ENCODE data around the gene FREM1. TPM values are rescaled to one million over a fixed set of nuclear protein-coding genes. Genes with fewer than 3 reads are reported as not detected.

The FREM1 gene
- total and polyA plus RNA-seq, 2 donors (not counting 1 experiment from before 2014, with no cell fraction given), result not detected

DNA sequence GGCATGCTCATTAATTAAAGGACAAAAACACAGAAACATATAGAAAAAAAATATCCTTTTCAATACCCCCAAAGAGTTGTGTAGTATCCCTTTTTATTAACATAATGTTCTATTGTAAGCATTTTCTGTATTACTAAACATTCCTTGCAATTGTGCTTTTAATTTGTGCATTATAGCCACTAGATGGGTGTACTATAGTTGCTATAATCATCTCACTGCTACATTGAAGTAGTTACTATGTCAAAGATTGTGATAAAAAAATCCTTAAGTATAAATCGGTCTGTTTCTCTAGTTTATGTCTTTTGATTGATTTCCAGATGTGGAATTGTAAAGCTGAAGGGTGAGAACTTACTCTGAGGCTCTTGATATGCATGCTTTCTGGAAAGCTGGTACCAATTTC lies 21.4 kb downstream of the FREM1 start:
- CTCF ChIA-PET, result no interaction called here
- Histone ChIP-seq H3K9me3 (ENCODE audit: control extremely low read depth in 1 of 3, control insufficient read depth in 2 of 3, insufficient read depth in 1 of 3, low read length in 2 of 3) (no peaks in the 10 kb centered on the region), H3K4me2 (replicated peaks; ENCODE audit: low read depth, low read length, poor library complexity, severe bottlenecking) (no peak overlapping the region), H3K27ac (ENCODE audit: low read length in 2 of 2) (no peak overlapping the region), H3K9ac (ENCODE audit: low read length) (no peak overlapping the region), H2AFZ (ENCODE audit: insufficient read depth, low read depth, low read length, poor library complexity, severe bottlenecking) (no peak overlapping the region), H3K27me3 (replicated peaks in 1 of 4; ENCODE audit: control extremely low read depth in 1 of 4, control insufficient read depth in 3 of 4, insufficient read depth in 4 of 4, low read length in 3 of 4) (no peaks in the 10 kb centered on the region), H3K4me1 (ENCODE audit: control insufficient read depth in 2 of 2, insufficient read depth in 2 of 2, low read length in 2 of 2) (no peaks in the 10 kb centered on the region), H3K36me3 (replicated peaks in 1 of 2; ENCODE audit: control extremely low read depth in 1 of 2, control insufficient read depth in 1 of 2, extremely low read depth in 1 of 2, insufficient read depth in 2 of 2, low read length in 1 of 2) (no peaks in the 10 kb centered on the region), H4K20me1 (ENCODE audit: control insufficient read depth, insufficient read depth, low read length, poor library complexity, severe bottlenecking) (no peaks in the 10 kb centered on the region), H3K79me2 (ENCODE audit: control insufficient read depth, insufficient read depth, low read length) (no peaks in the 10 kb centered on the region), H3K4me3 (ENCODE audit: control extremely low read depth in 1 of 5, extremely low read depth in 1 of 5, insufficient read depth in 1 of 5, low read depth in 2 of 5, low read length in 4 of 5) (no peak overlapping the region)
- Mint-ChIP-seq H3K27ac (no peak overlapping the region), H3K4me1 (no peaks in the 10 kb centered on the region), H3K9me3 (ENCODE audit: insufficient read depth) (no peaks in the 10 kb centered on the region), H3K27me3 (peaks cover 7% of the 10 kb centered on the region), H3K4me3 (no peak overlapping the region)
- intact Hi-C loops (cut with micrococcal nuclease), result no loop called here
- DNase-seq (no peak), ATAC-seq (ENCODE audit: low read depth) (no peak)
- TF ChIP-seq EZH2 (IDR thresholded peaks at IDR 0.05; ENCODE audit: borderline replicate concordance, insufficient read depth, low read depth, low read length, poor library complexity, severe bottlenecking), result no peak
- TF ChIP-seq, protein P1, sequence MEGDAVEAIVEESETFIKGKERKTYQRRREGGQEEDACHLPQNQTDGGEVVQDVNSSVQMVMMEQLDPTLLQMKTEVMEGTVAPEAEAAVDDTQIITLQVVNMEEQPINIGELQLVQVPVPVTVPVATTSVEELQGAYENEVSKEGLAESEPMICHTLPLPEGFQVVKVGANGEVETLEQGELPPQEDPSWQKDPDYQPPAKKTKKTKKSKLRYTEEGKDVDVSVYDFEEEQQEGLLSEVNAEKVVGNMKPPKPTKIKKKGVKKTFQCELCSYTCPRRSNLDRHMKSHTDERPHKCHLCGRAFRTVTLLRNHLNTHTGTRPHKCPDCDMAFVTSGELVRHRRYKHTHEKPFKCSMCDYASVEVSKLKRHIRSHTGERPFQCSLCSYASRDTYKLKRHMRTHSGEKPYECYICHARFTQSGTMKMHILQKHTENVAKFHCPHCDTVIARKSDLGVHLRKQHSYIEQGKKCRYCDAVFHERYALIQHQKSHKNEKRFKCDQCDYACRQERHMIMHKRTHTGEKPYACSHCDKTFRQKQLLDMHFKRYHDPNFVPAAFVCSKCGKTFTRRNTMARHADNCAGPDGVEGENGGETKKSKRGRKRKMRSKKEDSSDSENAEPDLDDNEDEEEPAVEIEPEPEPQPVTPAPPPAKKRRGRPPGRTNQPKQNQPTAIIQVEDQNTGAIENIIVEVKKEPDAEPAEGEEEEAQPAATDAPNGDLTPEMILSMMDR (IDR thresholded peaks at IDR 0.05), result no peak
- POLR2A ChIA-PET, result no interaction called here
- no CpG with 5 or more reads among the region's 1 CpG for WGBS (ENCODE audit: insufficient coverage)

DNA sequence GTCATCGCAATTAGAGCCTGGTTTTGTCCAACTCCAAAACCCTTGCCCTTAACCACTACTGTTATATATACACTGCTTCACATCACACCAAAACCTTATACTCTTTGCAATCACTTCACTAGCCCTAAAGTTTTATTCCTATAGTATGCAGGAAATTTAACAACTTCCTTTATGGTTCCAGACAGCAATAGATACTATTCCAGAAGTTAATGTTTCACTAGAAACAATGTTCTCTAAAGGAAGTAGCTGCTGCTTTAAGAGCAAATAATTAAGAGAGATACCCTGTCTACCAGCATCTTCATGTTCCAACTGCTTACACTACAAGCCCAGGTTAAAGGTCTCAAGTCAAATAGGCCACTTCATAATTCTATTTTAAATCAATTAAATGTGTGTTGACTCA lies 22.0 kb downstream of the FREM1 start:
- Mint-ChIP-seq H3K9me3 (ENCODE audit: insufficient read depth) (no peaks in the 10 kb centered on the region), H3K27me3 (peaks cover 6% of the 10 kb centered on the region), H3K4me1 (no peaks in the 10 kb centered on the region), H3K27ac (no peak overlapping the region), H3K4me3 (no peak overlapping the region)
- H2AFZ ChIP-seq (ENCODE audit: insufficient read depth, low read depth, low read length, poor library complexity, severe bottlenecking), result no peak overlapping the region
- H3K9ac ChIP-seq (ENCODE audit: low read length), result no peak overlapping the region
- H3K36me3 ChIP-seq (replicated peaks in 1 of 2; ENCODE audit: control extremely low read depth in 1 of 2, control insufficient read depth in 1 of 2, extremely low read depth in 1 of 2, insufficient read depth in 2 of 2, low read length in 1 of 2), result no peaks in the 10 kb centered on the region
- no peaks in the 10 kb centered on the region for H3K79me2 ChIP-seq (ENCODE audit: control insufficient read depth, insufficient read depth, low read length)
- no peaks in the 10 kb centered on the region for H3K27me3 ChIP-seq (replicated peaks in 1 of 4; ENCODE audit: control extremely low read depth in 1 of 4, control insufficient read depth in 3 of 4, insufficient read depth in 4 of 4, low read length in 3 of 4)
- DNase-seq (no peak), ATAC-seq (ENCODE audit: low read depth) (no peak)
- TF ChIP-seq, protein P1 (IDR thresholded peaks at IDR 0.05), result no peak
- no peak for TF ChIP-seq EZH2 (IDR thresholded peaks at IDR 0.05; ENCODE audit: borderline replicate concordance, insufficient read depth, low read depth, low read length, poor library complexity, severe bottlenecking)
- H4K20me1 ChIP-seq (ENCODE audit: control insufficient read depth, insufficient read depth, low read length, poor library complexity, severe bottlenecking), result no peaks in the 10 kb centered on the region
- ChIA-PET CTCF (no interaction called here), POLR2A (no interaction called here)
- no peak overlapping the region for H3K4me2 ChIP-seq (replicated peaks; ENCODE audit: low read depth, low read length, poor library complexity, severe bottlenecking)
- intact Hi-C loops (cut with micrococcal nuclease), result no loop called here
- WGBS (ENCODE audit: insufficient coverage), result no CpG with 5 or more reads among the region's 1 CpG
- no peaks in the 10 kb centered on the region for H3K4me1 ChIP-seq (ENCODE audit: control insufficient read depth in 2 of 2, insufficient read depth in 2 of 2, low read length in 2 of 2)
- H3K4me3 ChIP-seq (ENCODE audit: control extremely low read depth in 1 of 5, extremely low read depth in 1 of 5, insufficient read depth in 1 of 5, low read depth in 2 of 5, low read length in 4 of 5), result no peak overlapping the region
- H3K9me3 ChIP-seq (ENCODE audit: control extremely low read depth in 1 of 3, control insufficient read depth in 2 of 3, insufficient read depth in 1 of 3, low read length in 2 of 3), result no peaks in the 10 kb centered on the region
- no peak overlapping the region for H3K27ac ChIP-seq (ENCODE audit: low read length in 2 of 2)
